Measurements from ENCODE around the gene CYBB. TPM values are rescaled to one million over a fixed set of nuclear protein-coding genes. Genes with fewer than 3 reads are reported as not detected.

Gene CYBB
- total and polyA plus RNA-seq, 10 donors: 30.5 to 231 (median 163) TPM

- H3K27ac ChIP-seq: peak overlapping the region in 3 of 8 donors; percentile 63 to 89 (median 86)
- H3K9me3 ChIP-seq: no peaks in the 10 kb centered on the region
- WGBS, 5 donors: 71 to 92% (median 79%) methylated on average over 3 of the region's 3 CpGs
- intact Hi-C loops (cut with DNase I; ENCODE audit: low total_unique reads): no loop called here
- peak overlapping the region in 1 of 8 donors; percentile 78 for H3K4me3 ChIP-seq
- no peaks in the 10 kb centered on the region for H3K27me3 ChIP-seq (replicated peaks in 1 of 7)
- H3K4me1 ChIP-seq: peaks cover 0 to 17% (median 0%) of the 10 kb centered on the region in 6 donors
- no peak for DNase-seq
- TF ChIP-seq CTCF (IDR thresholded peaks at IDR 0.05 in 8 of 11, conservative IDR thresholded peaks at IDR 0.05 in 3 of 11) (no peak), POLR2A (IDR thresholded peaks at IDR 0.05) (no peak), POLR2AphosphoS5 (IDR thresholded peaks at IDR 0.05) (no peak)
- peaks cover 0 to 5% (median 0%) of the 10 kb centered on the region in 6 donors for H3K36me3 ChIP-seq
These were observed 66.3 kb downstream of the CYBB start for GRCh38 chrX:37846141-37846540.

GRCh38 chrX:37846558-37846933 lies 66.7 kb downstream of the CYBB start:
- peak overlapping the region; percentile 4 to 89 (median 82) for H3K27ac ChIP-seq
- intact Hi-C loops (cut with DNase I; ENCODE audit: low total_unique reads): no loop called here
- peaks cover 0 to 1% (median 0%) of the 10 kb centered on the region in 6 donors for H3K36me3 ChIP-seq
- WGBS, 5 donors: 22 to 46% (median 27%) methylated on average over 1 of the region's 1 CpG
- no peaks in the 10 kb centered on the region for H3K27me3 ChIP-seq (replicated peaks in 1 of 7)
- no peak for DNase-seq
- TF ChIP-seq CTCF (IDR thresholded peaks at IDR 0.05 in 8 of 11, conservative IDR thresholded peaks at IDR 0.05 in 3 of 11): no peak
- TF ChIP-seq POLR2A (IDR thresholded peaks at IDR 0.05): no peak
- TF ChIP-seq POLR2AphosphoS5 (IDR thresholded peaks at IDR 0.05): no peak
- no peaks in the 10 kb centered on the region for H3K9me3 ChIP-seq
- peaks cover 0 to 17% (median 0%) of the 10 kb centered on the region in 6 donors for H3K4me1 ChIP-seq
- peak overlapping the region; percentile 41 to 78 (median 58) for H3K4me3 ChIP-seq

- 0 to 48% (median 6%) methylated on average over 6 to 67 of the region's 67 CpGs for WGBS, 5 donors
These were observed 67.3 kb downstream of the CYBB start, which contains the start of gene DYNLT3 for GRCh38 chrX:37846934-37847732. DYNLT3 (minus strand) TSS chrX:37847571; CDS start chrX:37847510, 61 bp downstream.

More at GRCh38 chrX:37846934-37847732, 67.3 kb downstream of the CYBB start, which contains the start of gene DYNLT3:
- intact Hi-C loops (cut with DNase I; ENCODE audit: low total_unique reads): no loop called here
- H3K4me3 ChIP-seq: peak within 1 kb of the TSS; percentile 41 to 78 (median 58)
- peak; percentile 95 for DNase-seq
- H3K27ac ChIP-seq: peak within 1 kb of the TSS; percentile 4 to 89 (median 82)
- H3K9me3 ChIP-seq: no peaks in the 10 kb centered on the region
- no peaks in the 10 kb centered on the region for H3K36me3 ChIP-seq
- TF ChIP-seq POLR2A (IDR thresholded peaks at IDR 0.05) (peak in 2 of 3 donors; percentile 17 to 48), POLR2AphosphoS5 (IDR thresholded peaks at IDR 0.05) (peak; percentile 89 to 94 (median 93)), CTCF (IDR thresholded peaks at IDR 0.05 in 8 of 11, conservative IDR thresholded peaks at IDR 0.05 in 3 of 11) (no peak)
- H3K27me3 ChIP-seq (replicated peaks in 1 of 7): peaks cover 0 to under 1% (median 0%) of the 10 kb centered on the region in 7 donors
- peaks cover 0 to 17% (median 0%) of the 10 kb centered on the region in 6 donors for H3K4me1 ChIP-seq
